ENCODE data around the gene NRTN. TPM values are rescaled to one million over a fixed set of nuclear protein-coding genes. Genes with fewer than 3 reads are reported as not detected.

The NRTN gene
- polyA plus RNA-seq, 1 donor from 2014 or later, result 0.62 TPM

- no peak for TF ChIP-seq EZH2 (IDR thresholded peaks at IDR 0.05; ENCODE audit: borderline replicate concordance, insufficient read depth, low read length, poor library complexity, severe bottlenecking)
- TF ChIP-seq EP300 (conservative IDR thresholded peaks at IDR 0.05; ENCODE audit: poor library complexity, severe bottlenecking), result no peak
- TF ChIP-seq REST (IDR thresholded peaks at IDR 0.05; ENCODE audit: borderline replicate concordance), result no peak
- no peak for TF ChIP-seq RAD21 (conservative IDR thresholded peaks at IDR 0.05)
- TF ChIP-seq POLR2AphosphoS5 (IDR thresholded peaks at IDR 0.05), result no peak
- TF ChIP-seq CTCF (IDR thresholded peaks at IDR 0.05; ENCODE audit: poor library complexity, severe bottlenecking), result no peak
- no peak for TF ChIP-seq SMC3 (conservative IDR thresholded peaks at IDR 0.05; ENCODE audit: poor library complexity)
- TF ChIP-seq MXI1 (conservative IDR thresholded peaks at IDR 0.05; ENCODE audit: poor library complexity, severe bottlenecking), result no peak
- TF ChIP-seq TAF1 (IDR thresholded peaks at IDR 0.05; ENCODE audit: low read depth), result no peak
- Histone ChIP-seq H3K4me2 (ENCODE audit: low read length) (no peak overlapping the region), H3K27me3 (ENCODE audit: insufficient read depth, low read depth, low read length) (peaks cover 23% of the 10 kb centered on the region), H3K9me3 (ENCODE audit: low read length) (no peaks in the 10 kb centered on the region), H3K9me2 (ENCODE audit: insufficient read depth, low read length) (no peaks in the 10 kb centered on the region), H3F3A (ENCODE audit: insufficient read depth, low read length, poor library complexity, severe bottlenecking) (no peaks in the 10 kb centered on the region), H3K36me3 (ENCODE audit: insufficient read depth, low read length) (no peaks in the 10 kb centered on the region), H3K9ac (ENCODE audit: low read length) (no peak overlapping the region), H3K27ac (ENCODE audit: low read length) (no peak overlapping the region), H3K79me2 (replicated peaks; ENCODE audit: insufficient read depth, low read length) (no peaks in the 10 kb centered on the region), H4K20me1 (ENCODE audit: insufficient read depth) (no peaks in the 10 kb centered on the region), H2AFZ (ENCODE audit: low read depth, low read length) (no peak overlapping the region), H3K4me3 (ENCODE audit: low read length) (no peak overlapping the region)
Observed at GRCh38 chr19:5809053-5809452, 4.2 kb downstream of the NRTN start.

GRCh38 chr19:5809469-5809868, 4.6 kb downstream of the NRTN start:
- Histone ChIP-seq H2AFZ (ENCODE audit: low read depth, low read length) (no peak overlapping the region), H3K27me3 (ENCODE audit: insufficient read depth, low read depth, low read length) (peaks cover 19% of the 10 kb centered on the region), H3K9me2 (ENCODE audit: insufficient read depth, low read length) (no peaks in the 10 kb centered on the region), H3K36me3 (ENCODE audit: insufficient read depth, low read length) (no peaks in the 10 kb centered on the region), H3K4me2 (ENCODE audit: low read length) (no peak overlapping the region), H3K9me3 (ENCODE audit: low read length) (no peaks in the 10 kb centered on the region), H4K20me1 (ENCODE audit: insufficient read depth) (no peaks in the 10 kb centered on the region), H3F3A (ENCODE audit: insufficient read depth, low read length, poor library complexity, severe bottlenecking) (no peaks in the 10 kb centered on the region), H3K79me2 (replicated peaks; ENCODE audit: insufficient read depth, low read length) (no peaks in the 10 kb centered on the region), H3K9ac (ENCODE audit: low read length) (no peak overlapping the region), H3K4me3 (ENCODE audit: low read length) (no peak overlapping the region), H3K27ac (ENCODE audit: low read length) (no peak overlapping the region)
- no peak for TF ChIP-seq POLR2AphosphoS5 (IDR thresholded peaks at IDR 0.05)
- TF ChIP-seq TAF1 (IDR thresholded peaks at IDR 0.05; ENCODE audit: low read depth), result no peak
- no peak for TF ChIP-seq SMC3 (conservative IDR thresholded peaks at IDR 0.05; ENCODE audit: poor library complexity)
- no peak for TF ChIP-seq CTCF (IDR thresholded peaks at IDR 0.05; ENCODE audit: poor library complexity, severe bottlenecking)
- no peak for TF ChIP-seq EZH2 (IDR thresholded peaks at IDR 0.05; ENCODE audit: borderline replicate concordance, insufficient read depth, low read length, poor library complexity, severe bottlenecking)
- no peak for TF ChIP-seq EP300 (conservative IDR thresholded peaks at IDR 0.05; ENCODE audit: poor library complexity, severe bottlenecking)
- TF ChIP-seq REST (IDR thresholded peaks at IDR 0.05; ENCODE audit: borderline replicate concordance), result no peak
- TF ChIP-seq RAD21 (conservative IDR thresholded peaks at IDR 0.05), result no peak
- no peak for TF ChIP-seq MXI1 (conservative IDR thresholded peaks at IDR 0.05; ENCODE audit: poor library complexity, severe bottlenecking)
